Panc1 (cell line): ENCODE results near the gene CCL25. TPM values are rescaled to one million over a fixed set of nuclear protein-coding genes. Genes with fewer than 3 reads are reported as not detected.

Experiments used
- ATAC-seq: fragments of 200-7000 bp; cut with Tn5 transposase; 2 replicates; pipeline ENCODE4 v1.9.1; 2020; ENCODE audit warnings: mild to moderate bottlenecking, moderate library complexity
- BruUV-seq: library from RNA; stranded (reverse); fragments of 400-500 nt; replicated peaks from 2 replicates; lab custom pipeline; 2021; lab: Mats Ljungman, UMichigan
- CTCF ChIA-PET: fragments of 300-600 bp; sonication (Branson Sonifier 250); formaldehyde crosslinking; loops from one replicate; lab custom pipeline; 2022; ENCODE audit warnings: antibody characterized with exemption; lab: Charles Lee
- POLR2A ChIA-PET: fragments of 300-600 bp; sonication (Branson Sonifier 250); formaldehyde crosslinking; loops from one replicate; lab custom pipeline; 2022; ENCODE audit warnings: antibody characterized with exemption; lab: Charles Lee
- DNase-seq: peaks from one replicate; pipeline ENCODE4 v3.0.0-alpha.2; 2010; ENCODE audit warnings: low read depth, low spot score
- H3K27ac ChIP-seq: 2 replicates; pipeline ENCODE4 v1.5.1; 2011; ENCODE audit warnings: mild to moderate bottlenecking, low read length, inconsistent platforms
- H3K27me3 ChIP-seq: fragments of 200-500 bp; sonication (Bioruptor generic); 2 replicates; pipeline ENCODE4 v1.6.0; 2014; ENCODE audit warnings: low read length, inconsistent platforms; ENCODE audit not compliant: control insufficient read depth, insufficient read depth
- H3K36me3 ChIP-seq: fragments of 200-500 bp; sonication (Bioruptor generic); 2 replicates; pipeline ENCODE4 v1.5.1; 2014; ENCODE audit warnings: inconsistent platforms, mild to moderate bottlenecking, low read length, moderate library complexity; ENCODE audit not compliant: control insufficient read depth, insufficient read depth
- H3K4me1 ChIP-seq: 2 replicates; pipeline ENCODE4 v1.5.1; 2011; ENCODE audit warnings: inconsistent platforms, mild to moderate bottlenecking, low read length, moderate library complexity; ENCODE audit not compliant: control insufficient read depth, insufficient read depth
- H3K4me3 ChIP-seq, 2 experiments: 2 replicates each; pipeline ENCODE4 v1.5.1; 2011 to 2012; ENCODE audit warnings: low read depth in 2 of 2, low read length in 2 of 2, mild to moderate bottlenecking in 2 of 2, inconsistent platforms in 1 of 2, moderate library complexity in 1 of 2
- H3K9me3 ChIP-seq: fragments of 200-500 bp; sonication (Bioruptor generic); 2 replicates; pipeline ENCODE4 v1.5.1; 2014; ENCODE audit warnings: low read depth, mild to moderate bottlenecking, inconsistent platforms, low read length, moderate library complexity; ENCODE audit not compliant: control insufficient read depth, insufficient read depth
- CTCF ChIP-seq: fragments of 450-650 bp; IDR thresholded peaks from 2 replicates; pipeline ENCODE4 v1.5.1; 2017; ENCODE audit warnings: mild to moderate bottlenecking
- POLR2AphosphoS5 ChIP-seq: IDR thresholded peaks from 2 replicates; pipeline ENCODE4 v1.6.1; 2012; ENCODE audit warnings: mild to moderate bottlenecking, low read depth, low read length, moderate library complexity
- REST ChIP-seq, 2 experiments: IDR thresholded peaks; 2 replicates each; pipeline ENCODE4 v1.6.1; 2011 to 2012; ENCODE audit warnings: low read depth in 2 of 2, control low read depth in 1 of 2, low read length in 1 of 2, mild to moderate bottlenecking in 1 of 2, moderate library complexity in 1 of 2; ENCODE audit not compliant: insufficient read depth in 1 of 2
- SIN3A ChIP-seq: IDR thresholded peaks from 2 replicates; pipeline ENCODE4 v1.6.1; 2012; ENCODE audit warnings: low read depth, mild to moderate bottlenecking, low read length, moderate library complexity, borderline replicate concordance; ENCODE audit not compliant: insufficient read depth
- TCF7L2 ChIP-seq: IDR thresholded peaks from 2 replicates; pipeline ENCODE4 v1.6.1; 2011; ENCODE audit warnings: mild to moderate bottlenecking, low read depth, low read length, inconsistent platforms
- in situ Hi-C: cut with HindIII; loops from 2 replicates; pipeline ENCODE4 v1.10.0; 2016; ENCODE audit warnings: low sequenced_read_pairs, low pct_unique_long_range_greater_than_20kb
- intact Hi-C: fragments of 100-400 bp; cut with micrococcal nuclease; formaldehyde crosslinking; loops from one replicate; pipeline ENCODE4 v1.10.0; 2022; ENCODE audit not compliant: unreplicated experiment
- total RNA-seq: library from RNA; stranded (reverse); gene quantifications from one replicate; pipeline ENCODE4 v1.2.1, GENCODE V29; 2021; ENCODE audit not compliant: unreplicated experiment

The CCL25 gene
- total RNA-seq, 1 experiment from 2014 or later, result not detected

- Histone ChIP-seq H3K27ac (peak overlapping the region; percentile 78), H3K4me3 (peak overlapping the region; percentile 76 to 81), H3K4me1 (peaks cover 30% of the 10 kb centered on the region), H3K36me3 (no peaks in the 10 kb centered on the region; the same call in none of the 2 replicates), H3K9me3 (no peaks in the 10 kb centered on the region), H3K27me3 (no peaks in the 10 kb centered on the region)
- DNase-seq (no peak), ATAC-seq (peak; percentile 58)
- TF ChIP-seq TCF7L2 (no peak), REST (IDR thresholded peaks at IDR 0.05; ENCODE audit: insufficient read depth in 1 of 2, low read depth in 2 of 2, low read length in 1 of 2) (no peak), CTCF (no peak), SIN3A (no peak), POLR2AphosphoS5 (no peak)
- ChIA-PET CTCF (no interaction called here), POLR2A (no interaction called here)
- intact Hi-C loops (no loop called here), in situ Hi-C loops (no loop called here)
- no TSS peak for BruUV-seq
Observed at GRCh38 chr19:8004723-8005513, 47.6 kb upstream of the CCL25 start.

GRCh38 chr19:8005534-8006256, 46.9 kb upstream of the CCL25 start, which contains the start of gene ELAVL1:
Gene ELAVL1 (minus strand): TSS chr19:8005641. CDS start chr19:7991815, 13,826 bp downstream.
- TSS peak; percentile 93 for BruUV-seq
- H3K4me1 ChIP-seq, result peaks cover 26% of the 10 kb centered on the region
- in situ Hi-C loops (no loop called here), intact Hi-C loops (no loop called here)
- TF ChIP-seq POLR2AphosphoS5 (peak; percentile 64; the same call in 1 of the 2 replicates), CTCF (no peak), TCF7L2 (peak; percentile 83), SIN3A (peak; percentile 43; the same call in 1 of the 2 replicates), REST (IDR thresholded peaks at IDR 0.05; ENCODE audit: insufficient read depth in 1 of 2, low read depth in 2 of 2, low read length in 1 of 2) (no peak)
- no peaks in the 10 kb centered on the region; the same call in none of the 2 replicates for H3K36me3 ChIP-seq
- peak within 1 kb of the TSS; percentile 76 to 84 for H3K4me3 ChIP-seq
- peak within 1 kb of the TSS; percentile 86 for H3K27ac ChIP-seq
- H3K9me3 ChIP-seq, result no peaks in the 10 kb centered on the region
- no peaks in the 10 kb centered on the region for H3K27me3 ChIP-seq
- ChIA-PET POLR2A (interaction anchor here (0.6 kb wide), 1 partner anchor 76 kb away, joined by 3 read pairs; no protein-coding TSS in a partner anchor), CTCF (no interaction called here)
- DNase-seq (no peak), ATAC-seq (peak; percentile 94)
